Measurements from ENCODE around the gene PDE3A. TPM values are rescaled to one million over a fixed set of nuclear protein-coding genes. Genes with fewer than 3 reads are reported as not detected.
A peak's percentile ranks its signal among the peaks of the same experiment; 100 is the strongest.
"Not testable (repeated sequence)": the region's sequence is repeated elsewhere in the genome, so short reads cannot be mapped to it uniquely, and the experiment has no call there.

The PDE3A gene
- total RNA-seq, 6 experiments from 2014 or later: 0.02 to 0.07 (median 0.03) TPM; not detected in 3

- Mint-ChIP-seq H3K4me3 (no peak overlapping the region), H3K4me1 (ENCODE audit: low read depth) (no peaks in the 10 kb centered on the region), H3K36me3 (ENCODE audit: low read depth) (no peaks in the 10 kb centered on the region), H3K27ac (no peak overlapping the region), H3K9me3 (no peaks in the 10 kb centered on the region), H3K27me3 (ENCODE audit: insufficient read depth) (peaks cover 11% of the 10 kb centered on the region)
- no peak for TF ChIP-seq CTCF (IDR thresholded peaks at IDR 0.05)
- DNase-seq: no peak
Measured at GRCh38 chr12:20375560-20375959, 7.2 kb downstream of the PDE3A start.

GRCh38 chr12:20376984-20377383 lies 8.6 kb downstream of the PDE3A start:
- peak; percentile 70 for TF ChIP-seq CTCF (IDR thresholded peaks at IDR 0.05)
- peaks cover 8% of the 10 kb centered on the region for H3K27me3 Mint-ChIP-seq (ENCODE audit: insufficient read depth)
- H3K36me3 Mint-ChIP-seq (ENCODE audit: low read depth): no peaks in the 10 kb centered on the region
- H3K4me1 Mint-ChIP-seq (ENCODE audit: low read depth): no peaks in the 10 kb centered on the region
- no peak overlapping the region for H3K4me3 Mint-ChIP-seq
- H3K9me3 Mint-ChIP-seq: no peaks in the 10 kb centered on the region
- no peak overlapping the region for H3K27ac Mint-ChIP-seq
- DNase-seq: peak; percentile 15

- no peak overlapping the region for H3K4me3 Mint-ChIP-seq
- no peaks in the 10 kb centered on the region for H3K9me3 Mint-ChIP-seq
- DNase-seq: no peak
- peaks cover 7% of the 10 kb centered on the region for H3K27me3 Mint-ChIP-seq (ENCODE audit: insufficient read depth)
- H3K36me3 Mint-ChIP-seq (ENCODE audit: low read depth): no peaks in the 10 kb centered on the region
- H3K27ac Mint-ChIP-seq: no peak overlapping the region
- TF ChIP-seq CTCF (IDR thresholded peaks at IDR 0.05): no peak
- no peaks in the 10 kb centered on the region for H3K4me1 Mint-ChIP-seq (ENCODE audit: low read depth)
Measured at GRCh38 chr12:20377750-20378149, 9.4 kb downstream of the PDE3A start.

- H3K9me3 Mint-ChIP-seq: no peaks in the 10 kb centered on the region
- no peak overlapping the region for H3K4me3 Mint-ChIP-seq
- no peak overlapping the region for H3K27ac Mint-ChIP-seq
- TF ChIP-seq CTCF (IDR thresholded peaks at IDR 0.05): no peak
- no peak for DNase-seq
- H3K36me3 Mint-ChIP-seq (ENCODE audit: low read depth): no peaks in the 10 kb centered on the region
- peaks cover 1% of the 10 kb centered on the region; the same call in 1 of the 2 replicates for H3K27me3 Mint-ChIP-seq (ENCODE audit: insufficient read depth)
- H3K4me1 Mint-ChIP-seq (ENCODE audit: low read depth): no peaks in the 10 kb centered on the region
Measured at GRCh38 chr12:20382117-20382516, 13.8 kb downstream of the PDE3A start.

- H3K36me3 Mint-ChIP-seq (ENCODE audit: low read depth): no peaks in the 10 kb centered on the region
- H3K9me3 Mint-ChIP-seq: no peaks in the 10 kb centered on the region
- no peak overlapping the region for H3K27ac Mint-ChIP-seq
- no peak for TF ChIP-seq CTCF (IDR thresholded peaks at IDR 0.05)
- no peak overlapping the region for H3K4me3 Mint-ChIP-seq
- H3K4me1 Mint-ChIP-seq (ENCODE audit: low read depth): no peaks in the 10 kb centered on the region
- peaks cover 1% of the 10 kb centered on the region; the same call in 1 of the 2 replicates for H3K27me3 Mint-ChIP-seq (ENCODE audit: insufficient read depth)
- DNase-seq: no peak
Measured at GRCh38 chr12:20383612-20384011, 15.3 kb downstream of the PDE3A start.

GRCh38 chr12:20384836-20385235 lies 16.5 kb downstream of the PDE3A start:
- H3K27ac Mint-ChIP-seq; H3K4me3 Mint-ChIP-seq; H3K27me3 Mint-ChIP-seq (ENCODE audit: insufficient read depth); H3K36me3 Mint-ChIP-seq (ENCODE audit: low read depth); H3K9me3 Mint-ChIP-seq; H3K4me1 Mint-ChIP-seq (ENCODE audit: low read depth); DNase-seq: not testable (repeated sequence)

All from HFFc6 (cell line).